22Rv1 (cell line): Measurements from ENCODE around the gene JUN.

Experiments
- H3K27ac ChIP-seq: fragments of 450-650 bp; 2 replicates; pipeline ENCODE4 v1.5.1; 2017
- ZFX ChIP-seq: fragments of 450-650 bp; IDR thresholded peaks from 2 replicates; pipeline ENCODE4 v1.6.1; 2017; ENCODE audit warnings: antibody characterized with exemption, borderline replicate concordance
- TF ChIP-seq, protein P1 (sequence below): fragments of 450-650 bp; IDR thresholded peaks from 2 replicates; pipeline ENCODE4 v1.5.1; 2017; ENCODE audit warnings: mild to moderate bottlenecking

JUN gene

GRCh38 chr1:58745117-58745516, 38.7 kb downstream of the JUN start:
- H3K27ac ChIP-seq: no peak overlapping the region
- no peak for TF ChIP-seq ZFX
- TF ChIP-seq, protein P1, sequence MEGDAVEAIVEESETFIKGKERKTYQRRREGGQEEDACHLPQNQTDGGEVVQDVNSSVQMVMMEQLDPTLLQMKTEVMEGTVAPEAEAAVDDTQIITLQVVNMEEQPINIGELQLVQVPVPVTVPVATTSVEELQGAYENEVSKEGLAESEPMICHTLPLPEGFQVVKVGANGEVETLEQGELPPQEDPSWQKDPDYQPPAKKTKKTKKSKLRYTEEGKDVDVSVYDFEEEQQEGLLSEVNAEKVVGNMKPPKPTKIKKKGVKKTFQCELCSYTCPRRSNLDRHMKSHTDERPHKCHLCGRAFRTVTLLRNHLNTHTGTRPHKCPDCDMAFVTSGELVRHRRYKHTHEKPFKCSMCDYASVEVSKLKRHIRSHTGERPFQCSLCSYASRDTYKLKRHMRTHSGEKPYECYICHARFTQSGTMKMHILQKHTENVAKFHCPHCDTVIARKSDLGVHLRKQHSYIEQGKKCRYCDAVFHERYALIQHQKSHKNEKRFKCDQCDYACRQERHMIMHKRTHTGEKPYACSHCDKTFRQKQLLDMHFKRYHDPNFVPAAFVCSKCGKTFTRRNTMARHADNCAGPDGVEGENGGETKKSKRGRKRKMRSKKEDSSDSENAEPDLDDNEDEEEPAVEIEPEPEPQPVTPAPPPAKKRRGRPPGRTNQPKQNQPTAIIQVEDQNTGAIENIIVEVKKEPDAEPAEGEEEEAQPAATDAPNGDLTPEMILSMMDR: no peak

GRCh38 chr1:58741678-58742553, 41.9 kb downstream of the JUN start:
- no peak overlapping the region for H3K27ac ChIP-seq
- TF ChIP-seq ZFX: no peak
- TF ChIP-seq, protein P1: no peak

- no peak for TF ChIP-seq ZFX
- TF ChIP-seq, protein P1: peak; percentile 77
- H3K27ac ChIP-seq: no peak overlapping the region
These were observed 43.9 kb downstream of the JUN start for GRCh38 chr1:58739856-58740466.

DNA sequence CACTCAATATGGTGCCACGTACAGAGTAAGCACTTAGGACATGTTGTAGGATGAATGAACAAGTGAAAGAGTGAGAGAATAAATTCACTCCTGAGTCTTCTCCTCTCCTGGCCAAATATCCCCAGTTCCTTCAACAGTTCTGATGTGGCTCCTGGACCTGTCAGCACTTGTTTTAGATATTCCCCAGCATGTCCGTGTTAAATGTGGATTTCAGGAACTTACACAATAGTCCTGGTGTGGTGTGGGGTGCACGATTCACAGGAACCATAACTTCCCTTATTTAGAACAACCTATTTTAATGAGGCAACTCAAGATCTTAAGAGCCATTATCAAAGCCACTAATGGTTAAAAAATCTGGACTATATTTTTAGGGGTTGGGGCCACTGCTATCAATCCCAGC, 45.0 kb downstream of the JUN start:
- H3K27ac ChIP-seq: no peak overlapping the region
- TF ChIP-seq ZFX: no peak

- no peak overlapping the region for H3K27ac ChIP-seq
- TF ChIP-seq, protein P1: no peak
- TF ChIP-seq ZFX: no peak
These were observed 48.3 kb downstream of the JUN start for GRCh38 chr1:58735586-58735985.

DNA sequence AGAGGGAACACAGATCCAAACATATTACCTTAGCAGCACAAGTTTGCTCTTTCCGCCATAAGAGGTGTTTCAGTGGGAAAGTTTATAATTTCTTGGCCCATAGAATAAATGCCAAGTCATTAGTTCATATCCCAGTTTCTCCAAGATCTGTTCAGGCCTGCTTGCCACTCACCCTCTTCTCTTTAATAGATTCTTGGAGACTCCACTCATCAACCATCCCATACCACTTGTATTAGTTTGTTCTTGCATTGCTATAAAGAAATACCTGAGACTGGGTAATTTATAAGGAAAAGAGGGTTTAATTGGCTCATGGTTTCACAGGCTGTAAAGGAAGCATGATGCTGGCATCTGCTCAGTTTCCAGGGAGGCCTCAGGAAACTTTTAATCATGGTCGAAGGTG, 49.2 kb downstream of the JUN start:
- TF ChIP-seq ZFX: no peak
- TF ChIP-seq, protein P1: no peak

DNA sequence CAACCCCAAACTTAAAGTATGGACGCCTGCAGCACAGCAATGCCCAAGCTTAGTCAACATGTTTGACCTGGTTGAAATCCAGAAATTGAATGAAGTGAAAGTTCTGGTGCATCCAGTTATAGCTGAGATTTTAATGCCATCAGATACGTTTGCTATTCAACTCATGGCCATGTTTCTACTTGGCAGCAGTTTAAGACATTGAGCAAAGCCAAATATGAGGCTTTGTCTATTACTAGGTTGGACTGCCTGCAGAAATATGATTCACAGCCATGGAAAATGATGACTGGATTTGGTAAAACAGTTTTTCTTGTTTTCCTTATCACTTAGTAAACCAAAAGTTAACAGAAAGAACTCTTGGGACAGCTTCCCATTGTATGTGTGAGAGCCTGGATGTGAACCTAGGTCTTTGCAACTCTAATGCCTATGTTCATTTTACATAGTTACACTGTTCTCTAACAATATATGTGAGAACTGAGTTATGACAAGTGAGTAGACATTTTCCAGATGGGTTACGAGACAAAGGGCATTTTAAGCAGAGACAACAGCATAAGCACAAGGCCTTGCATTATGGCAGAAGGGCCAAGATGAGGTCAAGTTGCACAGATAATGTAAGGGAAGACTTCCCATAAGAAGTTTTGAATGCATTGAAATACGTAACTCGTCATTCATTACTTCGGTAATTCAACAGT, 51.6 kb downstream of the JUN start:
- TF ChIP-seq ZFX: no peak
- TF ChIP-seq, protein P1: no peak
- no peak overlapping the region for H3K27ac ChIP-seq

More for the DNA sequence above, 49.2 kb downstream of the JUN start:
- no peak overlapping the region for H3K27ac ChIP-seq
